Osteoblast (primary cell): ENCODE measurements around the gene HSFY2. TPM values are rescaled to one million over a fixed set of nuclear protein-coding genes. Genes with fewer than 3 reads are reported as not detected.
"Not testable (repeated sequence)": the region's sequence is repeated elsewhere in the genome, so short reads cannot be mapped to it uniquely, and the experiment has no call there.

Source experiments
- DNase-seq: peaks from one replicate; pipeline ENCODE4 v3.0.0; 2011; ENCODE audit warnings: low spot score, mixed read lengths; ENCODE audit not compliant: insufficient read length; ENCODE audit errors: missing footprints
- H2AFZ ChIP-seq: 2 replicates; pipeline ENCODE4 v1.6.0; 2011; ENCODE audit warnings: mild to moderate bottlenecking, low read length
- H3K27ac ChIP-seq: 2 replicates; pipeline ENCODE4 v1.5.1; 2011; ENCODE audit warnings: mild to moderate bottlenecking, low read depth, low read length, moderate library complexity
- H3K27me3 ChIP-seq: 2 replicates; pipeline ENCODE4 v1.6.0; 2012; ENCODE audit warnings: mild to moderate bottlenecking, control low read depth, inconsistent platforms, low read length, moderate library complexity; ENCODE audit not compliant: insufficient read depth
- H3K36me3 ChIP-seq: 2 replicates; pipeline ENCODE4 v1.5.1; 2011; ENCODE audit warnings: mild to moderate bottlenecking, low read length, control low read depth, moderate library complexity; ENCODE audit not compliant: insufficient read depth
- H3K4me1 ChIP-seq: 2 replicates; pipeline ENCODE4 v1.5.1; 2011; ENCODE audit warnings: mild to moderate bottlenecking, low read length, control low read depth, moderate library complexity; ENCODE audit not compliant: insufficient read depth
- H3K4me2 ChIP-seq: 2 replicates; pipeline ENCODE4 v1.6.0; 2011; ENCODE audit warnings: mild to moderate bottlenecking, low read length; ENCODE audit not compliant: insufficient read depth
- H3K4me3 ChIP-seq: fragments of 200-600 bp; sonication (generic); 3 replicates; pipeline ENCODE4 v1.5.1; 2012; ENCODE audit warnings: mild to moderate bottlenecking, low read length, inconsistent platforms; ENCODE audit not compliant: insufficient read depth
- H3K79me2 ChIP-seq: 2 replicates; pipeline ENCODE4 v1.6.0; 2012; ENCODE audit warnings: mild to moderate bottlenecking, low read length, control low read depth, inconsistent platforms; ENCODE audit not compliant: insufficient read depth
- H3K9me3 ChIP-seq: 2 replicates; pipeline ENCODE4 v1.5.1; 2011; ENCODE audit warnings: low read depth, low read length, control low read depth
- H4K20me1 ChIP-seq: 2 replicates; pipeline ENCODE4 v1.6.0; 2012; ENCODE audit warnings: mild to moderate bottlenecking, low read length, control low read depth; ENCODE audit not compliant: insufficient read depth
- small RNA-seq: library from RNA; depleted of rRNA; stranded (forward); fragments of <200 nt; gene quantifications from one replicate; pipeline ENCODE3, GENCODE V24; 2012
- total RNA-seq: library from RNA; depleted of rRNA; stranded (reverse); fragments of >200 nt; gene quantifications from 2 replicates; pipeline ENCODE4 v1.2.3, GENCODE V29; 2012

HSFY2 gene, protein sequence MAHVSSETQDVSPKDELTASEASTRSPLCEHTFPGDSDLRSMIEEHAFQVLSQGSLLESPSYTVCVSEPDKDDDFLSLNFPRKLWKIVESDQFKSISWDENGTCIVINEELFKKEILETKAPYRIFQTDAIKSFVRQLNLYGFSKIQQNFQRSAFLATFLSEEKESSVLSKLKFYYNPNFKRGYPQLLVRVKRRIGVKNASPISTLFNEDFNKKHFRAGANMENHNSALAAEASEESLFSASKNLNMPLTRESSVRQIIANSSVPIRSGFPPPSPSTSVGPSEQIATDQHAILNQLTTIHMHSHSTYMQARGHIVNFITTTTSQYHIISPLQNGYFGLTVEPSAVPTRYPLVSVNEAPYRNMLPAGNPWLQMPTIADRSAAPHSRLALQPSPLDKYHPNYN
- 0.36 TPM in 1 of 2 replicates, not detected in the other for total RNA-seq

DNA sequence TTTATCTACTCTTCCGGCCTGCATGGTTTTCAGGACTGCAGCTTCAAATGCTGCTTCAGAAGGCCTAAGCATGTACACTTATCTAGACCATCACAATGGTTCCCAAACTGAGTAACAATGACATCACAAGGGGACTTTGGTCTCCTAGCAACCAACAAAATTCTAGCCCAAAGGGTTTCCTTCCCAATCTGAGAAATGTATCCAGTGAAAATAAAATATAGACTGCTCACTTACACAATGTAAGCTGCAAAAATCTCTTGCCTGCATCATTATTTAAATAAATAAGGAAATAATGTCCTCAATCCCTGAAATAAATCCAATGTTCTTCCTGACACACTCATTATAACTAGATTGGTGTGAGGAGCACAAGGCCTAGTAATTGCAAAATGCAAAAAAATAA is at the start of gene HSFY2:
TSS of gene HSFY2 (minus strand) at position 101 of the 400 bp plus-strand sequence. CDS start 117 bp downstream, outside the sequence.
- DNase-seq, H3K27me3 ChIP-seq, H4K20me1 ChIP-seq, H3K9me3 ChIP-seq, H3K36me3 ChIP-seq, H2AFZ ChIP-seq, H3K79me2 ChIP-seq, H3K4me1 ChIP-seq, H3K4me3 ChIP-seq, H3K4me2 ChIP-seq, H3K27ac ChIP-seq: not testable (repeated sequence)

DNA sequence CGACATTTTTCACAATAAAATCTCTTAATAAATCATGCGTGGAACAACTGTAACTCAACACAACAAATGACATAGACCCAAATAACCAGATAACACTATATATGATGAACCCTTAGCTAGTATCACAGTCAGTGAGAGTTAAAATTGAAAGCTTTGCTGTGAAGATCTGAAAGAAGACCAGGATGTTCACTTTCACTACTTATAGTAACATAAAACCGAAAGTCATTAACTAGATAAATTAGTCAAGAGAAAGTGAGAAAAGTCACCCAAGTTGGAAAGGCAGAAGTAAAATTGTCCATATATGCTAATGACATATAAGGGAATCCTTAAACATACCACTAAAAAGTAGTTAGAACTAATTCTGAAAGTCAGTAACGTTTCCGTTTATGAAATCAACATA is 42.2 kb upstream of the HSFY2 start:
- H3K4me1 ChIP-seq, H3K9me3 ChIP-seq, H3K27me3 ChIP-seq, H2AFZ ChIP-seq, H4K20me1 ChIP-seq, H3K4me3 ChIP-seq, H3K27ac ChIP-seq, H3K79me2 ChIP-seq, DNase-seq, H3K36me3 ChIP-seq, H3K4me2 ChIP-seq: not testable (repeated sequence)

DNA sequence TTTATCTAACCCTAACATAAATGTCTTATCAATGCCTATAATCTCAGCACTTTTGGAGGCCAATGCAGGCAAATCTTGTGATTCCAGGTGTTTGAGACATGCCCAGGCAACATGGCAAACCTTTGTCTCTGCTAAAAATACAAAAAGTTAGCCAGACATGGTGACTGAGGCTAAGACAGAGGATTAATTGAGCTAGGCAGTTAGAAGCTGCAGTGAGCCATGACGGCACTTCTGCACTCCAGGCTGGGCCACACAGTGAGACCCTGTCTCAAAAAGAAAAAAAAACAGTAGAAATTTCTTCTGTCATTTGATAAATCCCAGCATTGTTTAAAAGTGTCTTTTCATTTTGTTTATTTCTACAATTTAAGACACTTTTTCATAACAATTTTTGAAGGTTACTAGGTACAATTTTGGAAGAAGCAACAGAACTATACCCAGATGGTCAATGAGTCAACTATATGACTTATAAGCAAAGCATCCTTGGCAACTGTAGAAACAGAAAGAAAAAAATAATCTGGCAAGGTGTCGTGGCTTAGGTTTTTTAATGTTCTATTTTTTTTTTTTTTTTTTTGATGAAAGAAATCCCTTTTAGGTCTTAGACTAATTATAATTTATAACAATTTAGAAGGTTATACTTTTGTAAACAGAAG is 15.3 kb upstream of the HSFY2 start:
- H3K27ac ChIP-seq, H3K4me2 ChIP-seq, H4K20me1 ChIP-seq, H3K79me2 ChIP-seq, DNase-seq, H3K9me3 ChIP-seq, H3K27me3 ChIP-seq, H3K36me3 ChIP-seq, H3K4me1 ChIP-seq, H2AFZ ChIP-seq, H3K4me3 ChIP-seq: not testable (repeated sequence)

DNA sequence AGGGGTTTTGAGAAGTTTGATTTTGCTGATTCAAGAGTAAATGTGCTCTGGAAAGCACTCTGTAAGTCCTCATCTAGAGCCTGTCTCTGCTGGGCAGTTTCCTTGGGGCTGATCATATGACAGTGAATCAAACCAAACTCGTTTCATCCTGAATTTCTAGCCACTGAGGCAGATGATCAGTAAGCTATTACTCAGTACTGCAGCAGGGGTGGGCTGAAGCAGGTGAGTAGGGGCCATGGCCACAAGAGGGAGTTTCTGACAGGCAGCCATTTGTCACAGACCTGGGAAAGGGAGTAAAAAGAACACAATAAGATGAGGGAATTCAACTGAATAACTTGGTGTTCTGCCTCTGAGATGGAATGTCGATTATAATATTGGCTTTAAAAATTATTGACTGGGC is 19.5 kb downstream of the HSFY2 start:
- not testable (repeated sequence) for H4K20me1 ChIP-seq, H3K4me1 ChIP-seq, H3K27ac ChIP-seq, H2AFZ ChIP-seq, H3K79me2 ChIP-seq, H3K9me3 ChIP-seq, H3K36me3 ChIP-seq, H3K4me2 ChIP-seq, H3K27me3 ChIP-seq, DNase-seq, H3K4me3 ChIP-seq

- DNase-seq, H3K4me3 ChIP-seq, H3K4me1 ChIP-seq, H3K9me3 ChIP-seq, H3K79me2 ChIP-seq, H3K4me2 ChIP-seq, H3K36me3 ChIP-seq, H4K20me1 ChIP-seq, H2AFZ ChIP-seq, H3K27ac ChIP-seq, H3K27me3 ChIP-seq: not testable (repeated sequence)
Observed at GRCh38 chrY:18753133-18753815, 20.3 kb downstream of the HSFY2 start.

- DNase-seq, H3K36me3 ChIP-seq, H3K27ac ChIP-seq, H4K20me1 ChIP-seq, H3K79me2 ChIP-seq, H3K27me3 ChIP-seq, H3K9me3 ChIP-seq, H2AFZ ChIP-seq, H3K4me3 ChIP-seq, H3K4me1 ChIP-seq, H3K4me2 ChIP-seq: not testable (repeated sequence)
Observed at GRCh38 chrY:18723714-18724113, 49.8 kb downstream of the HSFY2 start.

Small RNA genes within 50 kb of the gene (small RNA-seq; reads per million reads assigned to genes)
- not detected for gene GPM6BP2

Other genes starting within 250 kb of the HSFY2 start
- gene HSFY1, start 227.0 kb downstream of the HSFY2 start, total RNA-seq = not detected in 2 replicates